ENCODE results near the gene CPSF3.

CPSF3 gene

GRCh38 chr2:9441556-9441955 is 18.1 kb downstream of the CPSF3 start:
- in situ Hi-C loops (cut with MboI; ENCODE audit: low sequenced_read_pairs, unreplicated experiment): no loop called here
- TF ChIP-seq CTCF (IDR thresholded peaks at IDR 0.05; ENCODE audit: borderline replicate concordance, control extremely low read depth, extremely low read depth, insufficient read depth, missing control alignments): no peak
- no peak for DNase-seq (ENCODE audit: low spot score)

GRCh38 chr2:9443526-9443925 is 20.1 kb downstream of the CPSF3 start:
- no peak for DNase-seq (ENCODE audit: low spot score)
- no peak for TF ChIP-seq CTCF (IDR thresholded peaks at IDR 0.05; ENCODE audit: borderline replicate concordance, control extremely low read depth, extremely low read depth, insufficient read depth, missing control alignments)

GRCh38 chr2:9445089-9445488 is 21.6 kb downstream of the CPSF3 start:
- TF ChIP-seq CTCF (IDR thresholded peaks at IDR 0.05; ENCODE audit: borderline replicate concordance, control extremely low read depth, extremely low read depth, insufficient read depth, missing control alignments): no peak
- no peak for DNase-seq (ENCODE audit: low spot score)
- in situ Hi-C loops (cut with MboI; ENCODE audit: low sequenced_read_pairs, unreplicated experiment): no loop called here

More at GRCh38 chr2:9443526-9443925, 20.1 kb downstream of the CPSF3 start:
- in situ Hi-C loops (cut with MboI; ENCODE audit: low sequenced_read_pairs, unreplicated experiment): no loop called here

GRCh38 chr2:9451231-9451630 is 27.8 kb downstream of the CPSF3 start:
- no peak for TF ChIP-seq CTCF (IDR thresholded peaks at IDR 0.05; ENCODE audit: borderline replicate concordance, control extremely low read depth, extremely low read depth, insufficient read depth, missing control alignments)
- no peak for DNase-seq (ENCODE audit: low spot score)
- in situ Hi-C loops (cut with MboI; ENCODE audit: low sequenced_read_pairs, unreplicated experiment): no loop called here

- in situ Hi-C loops (cut with MboI; ENCODE audit: low sequenced_read_pairs, unreplicated experiment): no loop called here
- DNase-seq (ENCODE audit: low spot score): no peak
- TF ChIP-seq CTCF (IDR thresholded peaks at IDR 0.05; ENCODE audit: borderline replicate concordance, control extremely low read depth, extremely low read depth, insufficient read depth, missing control alignments): no peak
Measured at GRCh38 chr2:9460441-9461017, 37.1 kb downstream of the CPSF3 start.

GRCh38 chr2:9461079-9461478 is 37.6 kb downstream of the CPSF3 start:
- DNase-seq (ENCODE audit: low spot score): no peak
- no peak for TF ChIP-seq CTCF (IDR thresholded peaks at IDR 0.05; ENCODE audit: borderline replicate concordance, control extremely low read depth, extremely low read depth, insufficient read depth, missing control alignments)
- in situ Hi-C loops (cut with MboI; ENCODE audit: low sequenced_read_pairs, unreplicated experiment): no loop called here

Measured in GM13976 (cell line).